Heart right ventricle (tissue), 16 donors: ENCODE data around the gene ZNF385A. TPM values are rescaled to one million over a fixed set of nuclear protein-coding genes. Genes with fewer than 3 reads are reported as not detected.
A peak's percentile ranks its signal among the peaks of the same experiment; 100 is the strongest.

Experiments used
- ATAC-seq, 8 donors: fragments of 200-7000 bp; cut with Tn5 transposase; one replicate each; pipeline ENCODE4 v1.9.1; 2020; ENCODE audit warnings: mild to moderate bottlenecking in 8 of 8, moderate library complexity in 8 of 8, moderate number of reproducible peaks in 1 of 8
- DNase-seq, 2 donors: peaks; one replicate each; pipeline ENCODE4 v3.0.0-alpha.2; 2020
- H3K27ac ChIP-seq, 10 donors: fragments of 200-600 bp; sonication (generic) in 2 of 10; one replicate each; pipeline versions ENCODE4 v1.5.0 to v1.8.0; 2020 to 2022; ENCODE audit warnings: mild to moderate bottlenecking in 3 of 10
- H3K27me3 ChIP-seq, 7 donors: fragments of 200-600 bp; one replicate each; pipeline ENCODE4 v1.8.0; 2021 to 2022; ENCODE audit warnings: mild to moderate bottlenecking in 2 of 7
- H3K36me3 ChIP-seq, 9 donors: fragments of 200-600 bp; sonication (generic) in 1 of 9; one replicate each; pipeline versions ENCODE4 v1.5.0 to v1.8.0; 2020 to 2022; ENCODE audit warnings: mild to moderate bottlenecking in 2 of 9
- H3K4me1 ChIP-seq, 9 donors: fragments of 200-600 bp; sonication (generic) in 1 of 9; one replicate each; pipeline versions ENCODE4 v1.5.0 to v1.8.0; 2020 to 2022; ENCODE audit warnings: mild to moderate bottlenecking in 4 of 9
- H3K4me3 ChIP-seq, 10 donors: fragments of 200-600 bp; sonication (generic) in 2 of 10; one replicate each; pipeline versions ENCODE4 v1.5.0 to v1.8.0; 2020 to 2022; ENCODE audit warnings: mild to moderate bottlenecking in 7 of 10, moderate library complexity in 2 of 10
- H3K9me3 ChIP-seq, 11 donors: fragments of 200-600 bp in 10 of 11; sonication (generic) in 2 of 11; one replicate each; pipeline versions ENCODE4 v1.5.0 to v1.8.0; 2013 to 2022; ENCODE audit warnings: mild to moderate bottlenecking in 2 of 11, control low read depth in 1 of 11, moderate library complexity in 1 of 11
- WGBS, 2 donors: extraction: QIAGEN DNeasy Blood & Tissue Kit; methylation state at CpG; one replicate each; pipeline ENCODE4 v1.1.7; 2013; ENCODE audit warnings: inconsistent platforms in 1 of 2; 5-methylcytosine and 5-hydroxymethylcytosine counted together
- intact Hi-C, 10 donors: fragments of 100-400 bp; cut with DNase I; formaldehyde crosslinking; loops; one replicate each; pipeline versions ENCODE4 v1.11.1 to v1.14.2; 2022
- polyA plus RNA-seq, 2 donors: library from polyadenylated mRNA; stranded (reverse); fragments of 200-250 nt; gene quantifications; one replicate each; pipeline ENCODE4 v1.2.3, GENCODE V29; 2013
- total RNA-seq, 10 donors: library from RNA; stranded (reverse); fragmentation: NEBNext Ultra II Directional in 3 of 10; extraction: Animal tissue kit (Norgen Biotek cat#: 25700) in 3 of 10; gene quantifications; one replicate each; pipeline versions ENCODE4 v1.2.1 to v1.2.4, GENCODE V29; 2021 to 2023
- TF ChIP-seq, protein P1 (sequence below), 9 donors: fragments of 200-600 bp; sonication (generic) in 2 of 9; IDR thresholded peaks; one replicate each; pipeline versions ENCODE4 v1.5.0 to v1.8.0; 2021 to 2022; ENCODE audit warnings: antibody characterized with exemption in 9 of 9, mild to moderate bottlenecking in 5 of 9, moderate library complexity in 1 of 9
- donor health status: Arrhythmogenic right ventricular cardiomyopathy.
- donor health status: ischemic (EF 13 %, LVEDD 7.1; RV severe dilation, severe dysfunction).
- donor health status: healthy with polysubstance abuse.
- donor health status: DM: no; HTN: yes; CAD: no.
- donor health status: DM: no; HTN: no; CAD: no.
- donor health status: ischemic (EF 25% LVEDD 6.9; RV normal size, moderate dysfunction).
- donor health status: ischemic (EF 25% LVEDD 5.7; RV mildly dilated, moderate dysfunction).
- donor health status: healthy.
- donor health status: DM: yes; HTN: yes; CAD: no.
- donor health status: Ischemic cardiomyopathy.
- donor health status: ischemic (EF 35%, LVEDD 5.7; RV mildly dilated, moderate dysfunction).
- donor health status: nonischemic (EF 11% LVEDD 7.7; RV severe dilation, severe dysfunction).
- donor health status: DM: yes; HTN: yes; CAD: no.
- donor health status: PGD.
- donor health status: ischemic (EF 29% LVEDD 5.4; RV normal size, mild dysfunction).
- donor health status: nonischemic (EF 23%, LVEDD 6.1; RV moderate dilation, normal function).

Gene ZNF385A
- total and polyA plus RNA-seq, 12 donors, result 3.8 to 19.1 (median 5.8) TPM

DNA sequence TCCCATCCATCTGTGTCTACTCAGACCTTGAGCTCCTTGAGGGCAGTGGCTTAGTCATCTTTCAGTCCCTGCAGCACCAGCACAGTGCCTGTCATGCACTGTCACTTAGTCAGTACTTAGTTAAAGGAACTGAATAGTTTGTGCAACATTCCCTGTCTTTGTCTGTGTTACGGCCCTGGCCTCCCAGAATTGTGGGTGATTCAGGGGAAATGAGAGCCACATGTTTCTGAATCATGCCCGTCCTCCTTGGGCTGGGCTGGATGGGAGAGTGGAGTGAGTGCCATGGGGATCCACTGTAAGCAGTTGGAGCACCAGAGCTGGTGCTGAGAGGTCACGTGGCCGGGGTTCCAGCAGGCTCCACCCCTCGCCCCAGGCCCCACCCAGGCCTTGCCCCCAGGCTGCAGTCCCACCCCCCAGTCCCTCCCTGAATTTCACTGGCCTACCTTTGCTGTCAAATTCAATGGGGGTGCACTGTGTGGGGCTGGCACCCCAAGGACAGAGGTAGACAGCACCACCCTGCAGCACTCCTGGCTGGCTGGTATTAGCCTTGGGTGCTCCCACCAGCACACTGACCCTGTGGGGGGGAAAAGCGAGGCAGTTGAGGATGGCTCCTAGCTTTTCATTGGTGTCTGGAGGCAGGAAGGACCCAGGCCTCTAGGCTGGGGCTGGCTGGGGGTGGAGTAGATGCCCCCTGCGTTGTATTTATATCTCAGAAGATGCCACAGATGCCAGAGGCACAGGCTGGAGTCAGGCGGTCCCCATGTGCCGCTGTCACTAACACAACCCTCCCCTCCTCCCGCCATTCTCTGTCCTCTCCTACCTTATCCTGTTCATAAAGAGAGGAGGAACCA lies 27.1 kb upstream of the ZNF385A start:
- Histone ChIP-seq H3K4me1 (peaks cover 37 to 98% (median 84%) of the 10 kb centered on the region in 9 donors), H3K27me3 (no peaks in the 10 kb centered on the region), H3K27ac (peak overlapping the region; percentile 57 to 98 (median 84)), H3K4me3 (peak overlapping the region in 1 of 10 donors; percentile 2), H3K9me3 (no peaks in the 10 kb centered on the region), H3K36me3 (peaks cover 0 to 61% (median 18%) of the 10 kb centered on the region in 9 donors)
- TF ChIP-seq, protein P1, sequence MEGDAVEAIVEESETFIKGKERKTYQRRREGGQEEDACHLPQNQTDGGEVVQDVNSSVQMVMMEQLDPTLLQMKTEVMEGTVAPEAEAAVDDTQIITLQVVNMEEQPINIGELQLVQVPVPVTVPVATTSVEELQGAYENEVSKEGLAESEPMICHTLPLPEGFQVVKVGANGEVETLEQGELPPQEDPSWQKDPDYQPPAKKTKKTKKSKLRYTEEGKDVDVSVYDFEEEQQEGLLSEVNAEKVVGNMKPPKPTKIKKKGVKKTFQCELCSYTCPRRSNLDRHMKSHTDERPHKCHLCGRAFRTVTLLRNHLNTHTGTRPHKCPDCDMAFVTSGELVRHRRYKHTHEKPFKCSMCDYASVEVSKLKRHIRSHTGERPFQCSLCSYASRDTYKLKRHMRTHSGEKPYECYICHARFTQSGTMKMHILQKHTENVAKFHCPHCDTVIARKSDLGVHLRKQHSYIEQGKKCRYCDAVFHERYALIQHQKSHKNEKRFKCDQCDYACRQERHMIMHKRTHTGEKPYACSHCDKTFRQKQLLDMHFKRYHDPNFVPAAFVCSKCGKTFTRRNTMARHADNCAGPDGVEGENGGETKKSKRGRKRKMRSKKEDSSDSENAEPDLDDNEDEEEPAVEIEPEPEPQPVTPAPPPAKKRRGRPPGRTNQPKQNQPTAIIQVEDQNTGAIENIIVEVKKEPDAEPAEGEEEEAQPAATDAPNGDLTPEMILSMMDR (IDR thresholded peaks at IDR 0.05), result no peak
- WGBS, 2 donors, result 54 to 57% methylated on average over 10 of the region's 10 CpGs
- intact Hi-C loops, result no loop called here
- ATAC-seq (peak; percentile 49 to 74 (median 64)), DNase-seq (peak in 1 of 2 donors; percentile 61)

DNA sequence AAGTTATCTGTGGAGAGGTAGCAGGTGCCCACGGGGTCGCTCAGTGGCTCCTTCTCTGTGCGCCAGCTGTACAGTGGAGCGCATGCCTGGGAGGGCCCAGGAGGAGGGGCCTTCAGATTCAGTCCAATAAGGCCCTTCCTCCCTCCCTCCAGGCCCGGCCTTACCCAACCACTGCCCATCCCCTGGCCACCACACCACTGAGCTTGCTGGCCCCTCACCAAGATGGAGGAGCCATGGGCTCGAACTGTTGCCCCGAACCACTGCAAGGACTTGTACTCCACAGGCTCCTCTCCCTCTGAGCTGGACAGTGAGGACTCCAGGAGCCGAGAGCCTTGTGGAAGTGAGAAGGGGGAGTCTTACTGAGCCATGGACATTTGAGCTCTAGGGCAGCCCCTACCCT lies 24.7 kb upstream of the ZNF385A start:
- peak overlapping the region in 1 of 10 donors; percentile 58 for H3K27ac ChIP-seq

DNA sequence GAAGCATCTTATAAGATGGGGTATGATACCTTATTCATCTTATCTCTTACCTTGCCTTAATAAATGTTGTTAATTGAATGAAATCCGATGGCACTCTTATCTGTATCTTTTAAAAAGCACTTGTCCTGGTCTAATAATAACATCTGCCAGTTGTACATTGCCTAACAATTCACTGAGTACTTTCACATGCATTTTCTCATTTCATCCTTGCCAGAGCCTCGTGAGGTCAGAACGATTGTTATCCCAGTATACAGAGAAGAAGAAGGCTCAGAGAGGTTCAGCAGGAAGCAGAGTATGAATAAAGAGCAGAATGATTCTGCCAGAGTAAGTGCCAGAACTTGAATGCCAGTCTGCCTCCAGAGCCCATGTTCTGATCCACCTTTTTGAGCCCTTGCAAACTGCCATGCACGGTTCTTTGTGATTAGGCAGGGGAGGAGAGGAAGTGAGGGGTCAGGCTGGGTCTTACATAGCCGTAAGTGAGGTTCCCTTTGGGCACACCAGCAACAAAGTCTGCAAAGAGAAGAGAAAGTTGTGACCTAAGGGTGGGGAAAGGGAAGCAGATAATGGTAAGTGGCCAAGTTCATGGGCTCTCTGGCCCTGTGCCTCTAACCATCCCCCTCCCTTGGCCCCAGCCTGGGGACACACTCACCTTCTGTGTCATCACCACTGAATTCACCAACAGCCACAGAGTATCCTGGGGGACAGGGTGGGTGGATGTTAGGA lies 22.8 kb upstream of the ZNF385A start:
- Histone ChIP-seq H3K4me3 (no peak overlapping the region), H3K27me3 (no peaks in the 10 kb centered on the region), H3K27ac (peak overlapping the region in 7 of 10 donors; percentile 1 to 64 (median 44)), H3K4me1 (peaks cover 15 to 63% (median 42%) of the 10 kb centered on the region in 9 donors), H3K9me3 (no peaks in the 10 kb centered on the region), H3K36me3 (peaks cover 0 to 98% (median 55%) of the 10 kb centered on the region in 9 donors)
- ATAC-seq (peak in 3 of 8 donors; percentile 18 to 40 (median 21)), DNase-seq (no peak)
- TF ChIP-seq, protein P1 (IDR thresholded peaks at IDR 0.05), result no peak
- 31 to 39% methylated on average over 5 of the region's 5 CpGs for WGBS, 2 donors
- intact Hi-C loops, result no loop called here

More for the DNA sequence above, 24.7 kb upstream of the ZNF385A start:
- H3K9me3 ChIP-seq, result no peaks in the 10 kb centered on the region
- H3K27me3 ChIP-seq, result no peaks in the 10 kb centered on the region
- no peak for ATAC-seq
- no peak for DNase-seq
- H3K4me1 ChIP-seq, result peaks cover 31 to 82% (median 61%) of the 10 kb centered on the region in 9 donors
- 91 to 92% methylated on average over 8 of the region's 8 CpGs for WGBS, 2 donors
- TF ChIP-seq, protein P1 (IDR thresholded peaks at IDR 0.05), result no peak
- intact Hi-C loops, result no loop called here
- peaks cover 0 to 80% (median 39%) of the 10 kb centered on the region in 9 donors for H3K36me3 ChIP-seq
- H3K4me3 ChIP-seq, result no peak overlapping the region

DNA sequence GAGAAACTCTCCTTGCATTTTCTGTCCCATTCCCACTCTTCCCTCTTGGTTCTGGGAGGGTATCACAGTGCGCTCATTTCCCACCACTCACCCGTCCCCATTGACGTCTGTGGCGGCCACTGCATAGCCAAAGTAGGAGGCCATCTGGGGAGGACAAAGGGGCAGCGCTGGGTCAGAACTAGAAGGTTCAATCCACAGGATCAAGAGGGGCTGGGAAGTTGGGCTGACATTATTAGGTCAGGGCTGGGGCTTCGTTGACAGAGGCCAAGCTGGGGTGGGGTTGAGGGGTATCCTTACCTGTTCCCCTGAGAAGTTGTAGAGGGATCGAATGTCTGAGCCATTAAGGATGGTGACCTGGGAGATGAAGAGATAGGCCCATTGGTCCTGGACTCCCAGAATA lies 21.0 kb upstream of the ZNF385A start:
- no peak overlapping the region for H3K27ac ChIP-seq
- 93 to 94% methylated on average over 7 of the region's 7 CpGs for WGBS, 2 donors
- TF ChIP-seq, protein P1 (IDR thresholded peaks at IDR 0.05), result no peak
- H3K36me3 ChIP-seq, result peaks cover 0 to 100% (median 71%) of the 10 kb centered on the region in 9 donors
- no peaks in the 10 kb centered on the region for H3K27me3 ChIP-seq
- intact Hi-C loops, result no loop called here
- H3K4me1 ChIP-seq, result peaks cover under 1 to 45% (median 25%) of the 10 kb centered on the region in 9 donors
- DNase-seq (no peak), ATAC-seq (no peak)
- H3K9me3 ChIP-seq, result no peaks in the 10 kb centered on the region
- H3K4me3 ChIP-seq, result no peak overlapping the region
